HCT116 (cell line): Measurements from ENCODE around the gene ATP1B4. TPM values are rescaled to one million over a fixed set of nuclear protein-coding genes. Genes with fewer than 3 reads are reported as not detected.

ENCODE experiments used
- ATAC-seq: fragments of 200-7000 bp; cut with Tn5 transposase; 2 replicates; pipeline ENCODE4 v1.9.1; 2020; ENCODE audit warnings: mild to moderate bottlenecking, moderate library complexity
- BruUV-seq: library from RNA; stranded (reverse); fragments of 400-500 nt; replicated peaks from 2 replicates; lab custom pipeline; 2021; lab: Mats Ljungman, UMichigan
- CTCF ChIA-PET: fragments of 300-600 bp; sonication (Branson Sonifier 250); formaldehyde crosslinking; loops from one replicate; lab custom pipeline; 2021; ENCODE audit warnings: antibody characterized with exemption; lab: Charles Lee
- POLR2A ChIA-PET: fragments of 300-600, 350-600 bp; sonication (Branson Sonifier 250); formaldehyde crosslinking; loops from one replicate; lab custom pipeline; 2021; ENCODE audit warnings: antibody characterized with exemption; lab: Charles Lee
- RAD21 ChIA-PET, 2 experiments: fragments of 300-600 bp; sonication (Branson Sonifier 250); formaldehyde crosslinking; loops; one replicate each; lab custom pipeline; 2023; ENCODE audit warnings: low total read pairs in 2 of 2; ENCODE audit not compliant: uncharacterized antibody in 2 of 2, unreplicated experiment in 2 of 2, low non-redundant PET in 1 of 2; lab: Charles Lee
- DNase-seq: peaks from one replicate; pipeline ENCODE4 v3.0.0-alpha.2; 2010; ENCODE audit warnings: low read depth, low spot score
- H2AFZ ChIP-seq: fragments of 200-600 bp; shearing (Covaris generic), sonication (generic); 2 replicates; pipeline ENCODE4 v1.6.1; 2017; ENCODE audit warnings: low read depth, mixed run types, mixed read lengths, antibody characterized with exemption, low read length; ENCODE audit not compliant: poor library complexity, severe bottlenecking
- H3K27ac ChIP-seq: 2 replicates; pipeline ENCODE4 v1.5.1; 2012; ENCODE audit warnings: low read depth, low read length
- H3K27me3 ChIP-seq: fragments of 200-600 bp; sonication (generic); 2 replicates; pipeline ENCODE4 v1.6.1; 2016; ENCODE audit warnings: mixed run types, low read length, mixed read lengths; ENCODE audit not compliant: insufficient read depth
- H3K36me3 ChIP-seq, 2 experiments: fragments of 200-500 bp in 1 of 2; fragments of 200-600 bp in 1 of 2; sonication (Bioruptor generic) in 1 of 2; sonication (generic) in 1 of 2; 2 replicates each; pipeline versions ENCODE4 v1.5.1 to v1.6.1; 2014 to 2016; ENCODE audit warnings: low read length in 2 of 2, inconsistent platforms in 1 of 2, mixed read lengths in 1 of 2, mixed run types in 1 of 2; ENCODE audit not compliant: insufficient read depth in 2 of 2, control insufficient read depth in 1 of 2
- H3K4me1 ChIP-seq, 2 experiments: fragments of 200-600 bp in 1 of 2; sonication (generic) in 1 of 2; 2 replicates each; pipeline versions ENCODE4 v1.5.1 to v1.6.1; 2012 to 2017; ENCODE audit warnings: low read length in 2 of 2, inconsistent platforms in 1 of 2, mild to moderate bottlenecking in 1 of 2, mixed read lengths in 1 of 2, mixed run types in 1 of 2, moderate library complexity in 1 of 2; ENCODE audit not compliant: insufficient read depth in 2 of 2, control insufficient read depth in 1 of 2
- H3K4me2 ChIP-seq: fragments of 200-600 bp; sonication (generic); 2 replicates; pipeline ENCODE4 v1.6.1; 2017; ENCODE audit warnings: mixed run types, low read length, mixed read lengths
- H3K4me3 ChIP-seq, 2 experiments: fragments of 200-600 bp in 1 of 2; sonication (generic) in 1 of 2; replicated peaks in 1 of 2; 2 replicates each; pipeline ENCODE4 v1.5.1; 2011 to 2016; ENCODE audit warnings: low read length in 2 of 2, control low read depth in 1 of 2, low read depth in 1 of 2, mild to moderate bottlenecking in 1 of 2, mixed read lengths in 1 of 2, mixed run types in 1 of 2
- H3K79me2 ChIP-seq: fragments of 200-600 bp; sonication (generic); 2 replicates; pipeline ENCODE4 v1.6.1; 2017; ENCODE audit warnings: mild to moderate bottlenecking, mixed run types, low read length, moderate library complexity, mixed read lengths; ENCODE audit not compliant: insufficient read depth
- H3K9ac ChIP-seq: fragments of 200-600 bp; sonication (generic); 2 replicates; pipeline ENCODE4 v1.6.1; 2016; ENCODE audit warnings: low read length, mixed read lengths
- H3K9me2 ChIP-seq: fragments of 200-600 bp; sonication (generic), shearing (Covaris generic); 2 replicates; pipeline ENCODE4 v1.6.1; 2017; ENCODE audit warnings: mixed run types, mild to moderate bottlenecking, moderate library complexity; ENCODE audit not compliant: insufficient read depth
- H3K9me3 ChIP-seq, 2 experiments: fragments of 200-500 bp in 1 of 2; fragments of 200-600 bp in 1 of 2; sonication (Bioruptor generic) in 1 of 2; sonication (generic) in 1 of 2; 2 replicates each; pipeline ENCODE4 v1.6.1; 2014 to 2017; ENCODE audit warnings: low read length in 2 of 2, mixed read lengths in 2 of 2, inconsistent platforms in 1 of 2, low read depth in 1 of 2, mild to moderate bottlenecking in 1 of 2, mixed run types in 1 of 2, moderate library complexity in 1 of 2; ENCODE audit not compliant: control insufficient read depth in 1 of 2, insufficient read depth in 1 of 2
- H4K20me1 ChIP-seq: fragments of 200-600 bp; sonication (generic), shearing (Covaris generic); 2 replicates; pipeline ENCODE4 v1.6.1; 2017; ENCODE audit warnings: mixed run types, mild to moderate bottlenecking, moderate library complexity; ENCODE audit not compliant: insufficient read depth
- CBX3 ChIP-seq: IDR thresholded peaks from 2 replicates; pipeline ENCODE4 v1.6.1; 2012; ENCODE audit warnings: low read depth
- EZH2phosphoT487 ChIP-seq: fragments of 200-600 bp; IDR thresholded peaks from 2 replicates; pipeline ENCODE4 v1.6.1; 2018; ENCODE audit warnings: antibody characterized with exemption, borderline replicate concordance
- JUND ChIP-seq: IDR thresholded peaks from 2 replicates; pipeline ENCODE4 v1.6.1; 2012
- POLR2A ChIP-seq: IDR thresholded peaks from 2 replicates; pipeline ENCODE4 v1.7.0; 2011; ENCODE audit warnings: borderline replicate concordance; ENCODE audit not compliant: insufficient read depth, insufficient read length; ENCODE audit errors: extremely low read depth
- POLR2AphosphoS5 ChIP-seq: IDR thresholded peaks from 2 replicates; pipeline ENCODE4 v1.6.1; 2011; ENCODE audit warnings: mild to moderate bottlenecking, low read depth, low read length, moderate library complexity
- SRF ChIP-seq: IDR thresholded peaks from 2 replicates; pipeline ENCODE4 v1.6.1; 2012; ENCODE audit warnings: low read depth
- TCF7L2 ChIP-seq: IDR thresholded peaks from 2 replicates; pipeline ENCODE4 v1.7.0; 2011; ENCODE audit warnings: borderline replicate concordance, inconsistent platforms; ENCODE audit not compliant: insufficient read depth, insufficient read length; ENCODE audit errors: extremely low read depth
- ZFX ChIP-seq: fragments of 450-650 bp; IDR thresholded peaks from 2 replicates; pipeline ENCODE4 v1.6.1; 2017
- ZNF274 ChIP-seq: fragments of 200-500 bp; sonication (Bioruptor generic); IDR thresholded peaks from 2 replicates; pipeline ENCODE4 v1.6.1; 2014; ENCODE audit warnings: mild to moderate bottlenecking, low read depth, low read length, inconsistent platforms
- intact Hi-C: fragments of 100-400 bp; cut with micrococcal nuclease; formaldehyde crosslinking; loops from 2 replicates; pipeline ENCODE4 v1.10.0; 2022
- total RNA-seq: library from RNA; stranded (reverse); gene quantifications from one replicate; pipeline ENCODE4 v1.2.1, GENCODE V29; 2021; ENCODE audit not compliant: unreplicated experiment

The ATP1B4 gene
- total RNA-seq, 1 experiment from 2014 or later: not detected

DNA sequence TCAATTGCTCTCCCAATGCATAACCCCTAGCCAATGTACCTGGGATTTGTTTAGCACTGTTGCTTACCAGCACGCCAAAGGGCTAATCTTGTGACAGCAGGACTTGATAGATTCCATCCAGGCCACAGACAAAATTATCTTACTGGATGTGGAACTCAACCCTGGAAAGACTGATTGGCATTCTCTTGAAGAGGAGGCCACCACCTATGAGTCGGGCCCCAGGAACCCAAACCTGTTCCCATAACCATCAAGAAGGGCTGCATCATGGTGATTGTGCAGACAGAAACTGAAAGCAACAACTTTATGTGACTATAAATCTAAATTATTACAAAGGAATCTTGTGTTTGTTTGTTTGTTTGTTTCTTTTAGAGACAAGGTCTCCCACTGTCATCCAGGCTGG, 30.8 kb upstream of the ATP1B4 start:
- BruUV-seq: no TSS peak
- ChIA-PET CTCF (no interaction called here), RAD21 (no interaction called here), POLR2A (no interaction called here)
- no peaks in the 10 kb centered on the region for H4K20me1 ChIP-seq
- H3K4me1 ChIP-seq: peaks cover 0 to 3% of the 10 kb centered on the region in 2 experiments; a peak in 2 of 4 replicates
- H3K9ac ChIP-seq: no peak overlapping the region
- no peaks in the 10 kb centered on the region for H3K79me2 ChIP-seq
- no peak overlapping the region for H2AFZ ChIP-seq
- no peak overlapping the region for H3K4me3 ChIP-seq
- TF ChIP-seq TCF7L2 (no peak), ZNF274 (no peak)
- no peaks in the 10 kb centered on the region for H3K36me3 ChIP-seq
- no peak for ATAC-seq
- no peak overlapping the region for H3K27ac ChIP-seq
- no peaks in the 10 kb centered on the region for H3K9me2 ChIP-seq
- no peak for DNase-seq
- no peak overlapping the region for H3K4me2 ChIP-seq
- no peaks in the 10 kb centered on the region for H3K27me3 ChIP-seq
- intact Hi-C loops: no loop called here
- H3K9me3 ChIP-seq: no peaks in the 10 kb centered on the region

DNA sequence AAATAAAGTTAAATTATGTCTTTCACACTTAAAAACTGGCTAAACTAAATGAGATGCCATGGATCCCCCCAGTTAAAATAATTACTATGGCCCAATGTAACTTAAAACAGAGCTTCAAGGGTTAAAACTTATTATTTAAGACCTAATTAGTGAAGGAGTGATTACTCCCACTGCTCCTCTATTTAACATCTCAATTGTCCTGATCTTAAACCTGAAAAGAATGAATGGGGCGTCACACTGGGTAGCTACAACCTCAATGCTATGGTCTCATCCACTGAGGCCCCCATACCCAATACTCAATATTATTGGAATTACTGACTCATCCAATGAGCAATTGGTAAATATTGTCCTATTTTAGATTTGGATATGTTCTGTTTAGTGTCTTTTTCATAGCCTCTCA, 29.5 kb upstream of the ATP1B4 start:
- no TSS peak for BruUV-seq
- no peak overlapping the region for H3K27ac ChIP-seq
- H3K9ac ChIP-seq: no peak overlapping the region
- no peaks in the 10 kb centered on the region for H3K36me3 ChIP-seq
- H3K4me2 ChIP-seq: no peak overlapping the region
- H3K27me3 ChIP-seq: no peaks in the 10 kb centered on the region
- RAD21 ChIA-PET: no interaction called here
- no peak for ATAC-seq
- H3K9me2 ChIP-seq: no peaks in the 10 kb centered on the region
- no peak for TF ChIP-seq JUND
- no peak for TF ChIP-seq POLR2AphosphoS5
- TF ChIP-seq SRF: no peak
- TF ChIP-seq EZH2phosphoT487: no peak
- TF ChIP-seq ZFX: no peak
- no peak for TF ChIP-seq CBX3
- no peak for TF ChIP-seq POLR2A
- CTCF ChIA-PET: interaction anchor here (1.6 kb wide), 1 partner anchor 119 kb away, joined by 3 read pairs; no protein-coding TSS in a partner anchor
- no peak overlapping the region for H3K4me3 ChIP-seq
- no peaks in the 10 kb centered on the region for H3K9me3 ChIP-seq
- no peak overlapping the region for H2AFZ ChIP-seq
- H4K20me1 ChIP-seq: no peaks in the 10 kb centered on the region
- POLR2A ChIA-PET: no interaction called here
- H3K79me2 ChIP-seq: no peaks in the 10 kb centered on the region
- H3K4me1 ChIP-seq: peaks cover 0 to 3% of the 10 kb centered on the region in 2 experiments; a peak in 2 of 4 replicates
- no peak for DNase-seq
- intact Hi-C loops: no loop called here
